ENCODE results near the gene CKMT1A.
"Not testable (repeated sequence)": the region's sequence is repeated elsewhere in the genome, so short reads cannot be mapped to it uniquely, and the experiment has no call there.

The CKMT1A gene

GRCh38 chr15:43693148-43694022, at the start of gene CKMT1A:
TSS of gene CKMT1A (plus strand) at chr15:43693859. CDS start at chr15:43694051, 192 bp downstream.
- DNase-seq, result not testable (repeated sequence)

DNA sequence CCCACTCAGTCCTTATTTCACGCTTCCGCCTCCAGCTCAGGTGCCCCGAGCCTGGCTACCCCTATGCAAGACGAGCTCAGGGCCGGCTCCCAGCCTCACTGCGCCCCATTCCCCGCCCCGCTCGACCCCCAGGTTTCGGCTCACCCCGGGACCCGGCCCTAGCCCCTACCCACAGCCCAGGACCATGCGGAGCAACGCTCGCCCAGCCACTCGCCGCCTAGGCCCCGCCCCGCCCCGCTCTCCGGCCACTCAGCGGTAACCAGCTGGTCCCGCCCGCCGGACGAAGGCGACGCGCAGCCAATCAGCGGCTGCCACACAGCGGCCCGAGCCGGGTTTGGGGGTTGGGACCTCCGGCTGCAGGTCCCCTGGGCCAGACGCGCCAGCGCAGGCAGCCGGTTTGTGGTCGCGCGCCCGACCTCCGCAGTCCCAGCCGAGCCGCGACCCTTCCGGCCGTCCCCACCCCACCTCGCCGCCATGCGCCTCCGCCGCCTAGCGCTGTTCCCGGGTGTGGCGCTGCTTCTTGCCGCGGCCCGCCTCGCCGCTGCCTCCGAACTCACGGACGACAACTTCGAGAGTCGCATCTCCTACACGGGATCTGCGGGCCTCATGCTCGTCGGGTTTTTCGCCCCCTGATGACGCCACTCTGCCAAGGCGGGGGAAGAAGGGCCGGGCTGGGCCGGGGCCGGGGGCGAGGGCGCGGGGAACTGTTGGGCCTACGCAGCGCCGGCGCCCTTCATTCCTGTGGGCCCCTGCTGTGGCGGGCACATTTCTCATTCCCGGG, 44.8 kb upstream of the CKMT1A start, which contains the start of gene CATSPER2:
Gene CATSPER2, minus strand, starts transcription at position 196 of the 781 bp plus-strand sequence. CDS start 783 bp downstream, outside the sequence.
- no peak for DNase-seq

- DNase-seq, result not testable (repeated sequence)
Measured at GRCh38 chr15:43649430-43649926, 44.2 kb upstream of the CKMT1A start.

DNA sequence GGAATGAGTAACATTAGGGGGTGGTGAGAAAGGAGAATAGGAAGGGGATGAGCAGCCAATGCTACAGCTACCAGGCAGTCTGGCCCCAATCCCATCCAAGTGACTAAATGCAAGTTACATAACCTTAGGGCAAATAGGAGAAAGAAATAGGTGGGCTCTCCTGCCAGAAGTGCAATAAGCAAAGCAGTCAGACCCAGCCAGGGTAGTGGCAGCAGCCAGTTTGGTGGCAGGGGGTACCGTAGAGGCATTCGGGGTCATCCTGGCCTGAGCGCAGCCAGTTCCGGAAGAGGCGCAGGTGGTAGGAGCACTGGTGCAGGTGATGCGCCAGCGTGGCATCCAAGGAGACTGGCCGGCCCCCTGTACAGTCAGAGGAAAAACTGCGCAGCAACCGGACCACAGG, 33.9 kb upstream of the CKMT1A start:
- DNase-seq, result not testable (repeated sequence)

DNA sequence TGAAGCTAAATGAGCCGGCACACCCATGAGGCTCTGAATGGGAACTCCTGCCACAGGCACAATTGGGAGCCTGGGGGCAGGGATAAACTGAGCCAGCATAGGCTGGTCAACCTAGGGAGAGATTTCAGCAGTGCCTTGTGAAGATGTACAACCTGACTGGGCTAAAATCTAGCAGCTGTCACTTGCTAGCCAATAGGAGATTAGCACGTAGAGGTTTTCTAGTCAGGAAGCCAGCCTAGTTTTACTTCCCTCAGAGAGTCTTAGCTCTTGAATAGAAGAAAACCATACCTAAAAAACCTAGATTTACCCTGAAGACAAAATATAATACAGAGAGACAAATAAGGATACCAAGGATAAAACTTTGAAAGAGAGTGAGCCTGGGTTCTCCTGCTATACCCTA, 31.4 kb upstream of the CKMT1A start:
- not testable (repeated sequence) for DNase-seq

GRCh38 chr15:43663333-43663732, 30.3 kb upstream of the CKMT1A start:
- not testable (repeated sequence) for DNase-seq

- not testable (repeated sequence) for DNase-seq
Measured at GRCh38 chr15:43666177-43666576, 27.5 kb upstream of the CKMT1A start.

DNA sequence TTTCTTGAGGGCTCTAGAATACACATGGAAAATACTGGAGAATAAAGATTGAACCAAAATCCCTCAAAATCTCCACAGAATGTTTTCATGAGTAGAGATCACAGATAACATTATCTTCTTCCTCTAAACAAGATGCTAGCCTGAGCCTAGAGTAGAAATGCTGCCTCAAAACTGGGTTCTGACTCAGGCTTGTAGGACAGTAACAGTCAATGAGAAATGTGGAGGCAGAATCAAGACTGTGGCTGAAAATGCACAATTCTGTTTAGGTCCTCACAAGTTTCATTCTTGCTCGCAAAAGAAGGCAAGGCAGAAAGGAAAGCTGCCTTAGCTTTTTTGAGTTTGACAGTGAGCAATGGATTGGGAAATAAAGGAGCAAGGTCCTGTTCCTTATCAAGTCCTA, 19.5 kb upstream of the CKMT1A start:
- not testable (repeated sequence) for DNase-seq

DNA sequence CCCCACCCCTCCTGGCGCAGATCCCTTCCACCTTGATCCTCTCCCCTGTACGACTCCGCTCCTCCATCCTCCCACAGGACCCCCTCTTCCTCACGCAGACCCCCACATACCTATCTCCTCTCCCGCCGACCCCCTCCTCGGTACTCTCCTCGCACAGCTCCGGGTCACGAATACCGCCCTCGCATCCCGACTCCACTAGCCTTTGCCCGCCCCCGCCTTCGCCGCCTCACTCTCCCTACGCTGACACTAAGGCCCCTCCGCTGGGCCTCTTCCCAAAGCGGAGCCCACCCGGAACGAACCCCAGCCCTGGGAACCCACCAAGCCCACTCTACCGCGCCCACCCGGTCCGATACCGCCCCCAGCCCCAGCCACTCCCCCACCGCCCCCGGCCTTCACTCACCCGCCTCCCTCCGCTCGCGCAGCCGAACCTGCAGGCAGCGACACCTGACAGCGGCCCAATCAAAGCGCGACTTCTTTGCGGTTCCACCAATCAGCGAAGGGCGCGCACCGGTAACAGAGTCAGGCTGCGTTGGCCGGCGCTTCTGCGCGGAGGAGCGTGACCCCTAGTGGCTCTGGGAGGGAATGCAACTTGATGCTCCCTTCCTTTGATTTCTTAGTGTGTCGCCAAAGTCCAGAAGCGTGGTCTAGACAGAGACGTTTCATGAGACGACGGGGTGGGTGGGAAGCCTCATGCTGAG, 3.9 kb upstream of the CKMT1A start:
- not testable (repeated sequence) for DNase-seq

GRCh38 chr15:43692679-43693078, 980 bp upstream of the CKMT1A start:
- not testable (repeated sequence) for DNase-seq

- DNase-seq, result no peak
Measured at GRCh38 chr15:43702174-43702573, 8.5 kb downstream of the CKMT1A start.

- no peak for DNase-seq
Measured at GRCh38 chr15:43702701-43703424, 9.2 kb downstream of the CKMT1A start.

DNA sequence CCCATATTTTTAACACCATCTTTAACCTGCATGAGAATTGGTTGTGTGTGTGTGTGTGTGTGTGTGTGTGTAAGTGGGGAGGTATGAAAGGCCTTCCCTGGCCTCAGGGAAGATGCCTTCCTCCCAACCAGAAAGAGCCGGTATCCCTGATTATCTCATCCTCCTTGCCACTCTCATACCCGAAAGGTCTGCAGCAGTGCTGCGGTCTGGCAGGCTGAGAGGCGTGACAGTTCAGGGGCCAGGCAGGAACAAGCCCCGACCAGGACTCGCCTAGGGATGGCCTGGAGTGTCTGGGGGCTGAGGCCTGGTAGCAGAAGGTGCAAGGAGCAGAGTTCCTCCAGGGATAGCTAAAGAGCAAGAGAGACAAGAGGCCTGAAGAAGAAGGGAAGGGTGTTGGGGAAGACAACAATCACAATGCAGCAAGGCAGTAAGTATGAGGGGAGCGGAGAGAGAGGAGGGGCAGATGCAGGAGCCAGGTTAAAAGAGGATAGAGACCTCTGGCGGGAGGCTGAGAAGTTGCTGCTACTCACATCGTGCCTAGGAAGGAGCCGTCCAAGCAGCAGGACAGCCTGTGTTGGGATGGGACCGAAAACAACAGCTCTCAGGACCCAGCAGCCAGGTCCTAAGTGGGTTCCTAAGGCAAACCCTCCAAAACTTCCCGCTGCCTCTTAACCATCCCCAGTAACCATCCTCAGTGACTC, 16.9 kb downstream of the CKMT1A start:
- DNase-seq, result not testable (repeated sequence)

- no peak for DNase-seq
Measured at GRCh38 chr15:43723151-43723550, 29.5 kb downstream of the CKMT1A start.

GRCh38 chr15:43726306-43726705, 32.6 kb downstream of the CKMT1A start:
- not testable (repeated sequence) for DNase-seq

DNA sequence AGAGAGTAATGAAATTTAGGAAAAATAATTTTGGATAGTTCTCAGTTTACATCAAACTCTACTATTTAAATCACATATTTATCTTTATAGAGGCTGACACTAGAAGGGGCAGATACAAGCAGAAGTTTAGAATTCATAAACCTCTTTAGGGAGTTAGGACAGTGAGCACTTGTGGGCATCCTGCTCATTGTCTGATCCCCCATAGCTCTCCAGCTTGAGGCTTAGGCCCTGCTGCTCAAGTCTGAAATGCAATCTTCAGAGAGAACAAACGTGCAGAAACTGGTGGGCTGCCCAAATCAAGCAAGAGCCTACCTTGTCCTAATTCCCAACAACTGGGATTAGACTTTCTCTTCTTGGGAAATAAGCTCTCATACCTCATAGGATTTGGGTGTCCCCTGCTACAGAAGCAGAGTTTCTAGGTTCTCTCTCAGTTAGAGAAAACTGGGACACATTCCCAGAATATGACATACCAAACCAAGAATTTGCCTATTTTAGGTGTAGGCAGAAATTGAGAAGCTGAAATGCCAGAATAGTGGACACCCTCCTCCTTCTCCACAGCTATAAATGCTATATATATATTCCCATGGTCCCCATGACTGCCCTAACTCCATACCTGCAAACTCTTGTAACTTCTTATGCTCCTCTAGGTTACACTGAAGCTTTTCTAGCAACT, 34.5 kb downstream of the CKMT1A start:
- DNase-seq, result not testable (repeated sequence)

DNA sequence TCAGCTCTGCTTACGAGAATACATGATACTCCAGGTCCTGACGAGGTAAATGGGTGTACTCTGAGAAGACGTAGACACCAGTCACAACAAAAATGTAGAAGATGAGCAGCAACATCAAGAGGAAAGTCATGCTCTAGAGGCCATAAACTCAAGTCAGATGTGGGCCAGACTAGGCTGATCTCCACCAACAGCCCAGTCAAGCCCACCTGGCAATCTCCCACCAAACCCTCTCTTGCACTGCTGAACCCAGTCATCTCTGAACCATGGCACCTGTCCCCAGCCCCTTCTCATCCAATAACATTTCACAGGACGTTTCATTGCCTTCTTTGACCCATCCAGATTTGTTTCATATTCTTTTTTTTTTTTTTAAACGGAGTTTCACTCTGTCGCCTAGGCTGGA, 41.8 kb downstream of the CKMT1A start:
- DNase-seq, result no peak

GRCh38 chr15:43746245-43746902, 52.7 kb downstream of the CKMT1A start, which contains the start of gene PDIA3:
TSS of gene PDIA3 (plus strand) at chr15:43746438. CDS start at chr15:43746540, 102 bp downstream.
- peak; percentile 18 to 69 for DNase-seq

- not testable (repeated sequence) for DNase-seq
Measured at GRCh38 chr15:43746903-43747309, 53.2 kb downstream of the CKMT1A start.

DNA sequence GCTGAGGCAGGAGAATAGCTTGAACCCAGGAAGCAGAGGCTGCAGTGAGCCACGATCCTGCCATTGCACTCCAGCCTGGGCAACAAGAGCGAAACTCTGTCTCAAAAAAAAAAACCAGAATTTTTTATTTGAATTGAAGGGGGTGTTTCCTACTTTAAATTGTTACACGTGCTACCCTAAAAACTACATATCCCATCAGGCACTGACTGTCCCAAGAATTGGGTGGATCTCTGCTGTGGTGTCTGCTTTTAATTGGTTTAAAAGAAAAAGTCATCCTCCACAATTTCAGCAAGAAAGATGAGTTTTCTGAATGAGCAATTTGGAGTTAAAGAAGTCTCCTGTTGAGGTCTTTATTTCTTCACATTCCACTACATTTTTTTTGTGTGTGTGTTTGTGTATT, 54.7 kb downstream of the CKMT1A start:
- DNase-seq, result no peak
